ENCODE data around the gene FBXO27.
"Not testable (repeated sequence)": the region's sequence is repeated elsewhere in the genome, so short reads cannot be mapped to it uniquely, and the experiment has no call there.

The FBXO27 gene

DNA sequence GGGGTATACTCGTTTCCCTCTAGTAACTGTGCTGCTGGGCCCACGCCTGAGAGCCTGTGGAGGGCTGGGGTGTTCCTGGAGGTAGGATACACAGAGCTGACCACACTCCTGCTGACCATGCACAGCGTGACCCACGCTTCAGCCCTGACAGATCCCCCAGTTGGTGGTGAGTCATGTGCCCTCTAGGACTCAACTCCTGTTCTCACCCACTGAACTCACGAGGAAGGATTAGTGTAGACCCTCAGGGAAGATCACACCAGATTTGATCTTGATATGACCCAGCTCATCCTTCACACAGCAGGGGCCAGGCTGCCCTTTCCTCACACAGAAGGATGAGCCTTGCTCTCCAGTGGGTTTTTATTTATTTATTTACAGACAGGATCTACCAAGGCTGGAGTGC, 38.5 kb upstream of the FBXO27 start:
- no peak overlapping the region for H3K4me3 ChIP-seq (ENCODE audit: low read depth, low read length)
- TF ChIP-seq, protein P1, sequence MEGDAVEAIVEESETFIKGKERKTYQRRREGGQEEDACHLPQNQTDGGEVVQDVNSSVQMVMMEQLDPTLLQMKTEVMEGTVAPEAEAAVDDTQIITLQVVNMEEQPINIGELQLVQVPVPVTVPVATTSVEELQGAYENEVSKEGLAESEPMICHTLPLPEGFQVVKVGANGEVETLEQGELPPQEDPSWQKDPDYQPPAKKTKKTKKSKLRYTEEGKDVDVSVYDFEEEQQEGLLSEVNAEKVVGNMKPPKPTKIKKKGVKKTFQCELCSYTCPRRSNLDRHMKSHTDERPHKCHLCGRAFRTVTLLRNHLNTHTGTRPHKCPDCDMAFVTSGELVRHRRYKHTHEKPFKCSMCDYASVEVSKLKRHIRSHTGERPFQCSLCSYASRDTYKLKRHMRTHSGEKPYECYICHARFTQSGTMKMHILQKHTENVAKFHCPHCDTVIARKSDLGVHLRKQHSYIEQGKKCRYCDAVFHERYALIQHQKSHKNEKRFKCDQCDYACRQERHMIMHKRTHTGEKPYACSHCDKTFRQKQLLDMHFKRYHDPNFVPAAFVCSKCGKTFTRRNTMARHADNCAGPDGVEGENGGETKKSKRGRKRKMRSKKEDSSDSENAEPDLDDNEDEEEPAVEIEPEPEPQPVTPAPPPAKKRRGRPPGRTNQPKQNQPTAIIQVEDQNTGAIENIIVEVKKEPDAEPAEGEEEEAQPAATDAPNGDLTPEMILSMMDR (IDR thresholded peaks at IDR 0.05; ENCODE audit: low read depth, low read length) = no peak

DNA sequence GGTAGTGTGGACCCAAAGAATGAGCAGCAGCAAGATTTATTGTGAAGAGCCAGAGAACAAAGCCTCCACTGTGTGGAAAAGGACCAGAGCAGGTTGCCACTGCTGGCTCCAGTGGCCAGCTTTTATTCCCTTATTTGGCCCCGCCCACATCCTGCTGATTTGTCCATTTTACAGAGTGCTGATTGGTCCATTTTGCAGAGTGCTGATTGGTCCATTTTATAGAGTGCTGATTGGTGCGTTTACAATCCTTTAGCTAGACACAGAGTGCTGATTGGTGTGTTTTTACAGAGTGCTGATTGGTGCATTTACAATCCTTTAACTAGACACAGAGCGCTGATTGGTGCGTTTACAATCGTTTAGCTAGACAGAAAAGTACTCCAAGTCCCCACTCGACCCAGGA, 35.9 kb upstream of the FBXO27 start:
- not testable (repeated sequence) for H3K4me3 ChIP-seq (ENCODE audit: low read depth, low read length)

DNA sequence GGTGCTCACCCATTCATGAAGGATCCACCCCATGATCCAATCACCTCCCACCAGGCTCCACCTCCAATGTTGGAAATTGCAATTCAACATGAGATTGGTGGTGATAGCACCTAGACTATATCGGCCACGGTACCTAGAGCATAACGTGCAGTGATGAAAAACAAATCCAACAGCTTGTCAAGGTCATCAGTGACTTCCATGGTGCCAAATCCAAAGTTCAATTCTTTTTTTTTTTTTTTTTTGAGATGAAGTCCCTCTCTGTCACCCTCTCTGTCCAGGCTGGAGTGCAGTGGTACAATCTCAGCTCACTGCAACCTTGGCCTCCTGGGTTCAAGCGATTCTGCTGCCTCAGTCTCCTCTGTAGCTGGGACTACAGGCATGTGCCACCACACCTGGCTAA, 34.8 kb upstream of the FBXO27 start:
- no peak overlapping the region for H3K4me3 ChIP-seq (ENCODE audit: low read depth, low read length)
- TF ChIP-seq, protein P1 (IDR thresholded peaks at IDR 0.05; ENCODE audit: low read depth, low read length) = no peak

DNA sequence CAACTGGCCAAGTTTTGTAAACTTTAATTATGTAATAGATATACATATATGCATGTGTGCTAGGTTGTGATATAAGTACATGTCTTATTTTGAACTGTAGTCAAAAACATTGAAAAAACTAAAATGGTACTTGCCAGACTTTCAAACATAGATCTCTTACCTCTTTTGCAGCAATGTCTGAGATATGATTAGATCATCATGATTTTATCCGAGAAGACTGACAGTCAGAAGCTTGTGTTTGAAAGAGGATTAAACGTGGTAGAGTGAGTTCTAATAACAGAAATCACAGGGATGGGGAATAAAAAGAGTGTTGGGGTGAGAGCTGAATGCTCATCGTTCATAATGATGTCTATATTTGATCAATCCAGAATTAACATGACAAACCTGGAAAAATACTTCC, 33.6 kb upstream of the FBXO27 start:
- no peak overlapping the region for H3K4me3 ChIP-seq (ENCODE audit: low read depth, low read length)
- TF ChIP-seq, protein P1 (IDR thresholded peaks at IDR 0.05; ENCODE audit: low read depth, low read length) = no peak

DNA sequence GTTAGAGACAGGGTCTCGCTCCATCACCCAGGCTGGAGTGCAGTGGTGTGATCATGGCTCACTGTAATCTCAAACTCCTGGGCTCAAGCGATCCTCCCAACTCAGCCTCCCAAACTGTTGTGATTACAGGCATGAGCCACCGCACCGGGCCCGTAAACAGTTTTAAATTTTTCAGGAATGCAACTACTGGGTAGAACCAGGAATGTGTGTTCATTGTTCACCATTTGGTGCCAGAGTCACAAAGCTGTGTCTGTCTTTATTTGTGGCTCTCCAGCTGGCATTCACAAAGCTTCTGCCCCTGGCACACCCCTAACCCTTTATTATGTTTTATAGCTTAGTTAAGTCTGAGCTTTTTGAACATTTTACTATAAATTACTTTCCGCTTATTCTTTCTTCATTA, 32.1 kb upstream of the FBXO27 start:
- TF ChIP-seq, protein P1 (IDR thresholded peaks at IDR 0.05; ENCODE audit: low read depth, low read length) = no peak

DNA sequence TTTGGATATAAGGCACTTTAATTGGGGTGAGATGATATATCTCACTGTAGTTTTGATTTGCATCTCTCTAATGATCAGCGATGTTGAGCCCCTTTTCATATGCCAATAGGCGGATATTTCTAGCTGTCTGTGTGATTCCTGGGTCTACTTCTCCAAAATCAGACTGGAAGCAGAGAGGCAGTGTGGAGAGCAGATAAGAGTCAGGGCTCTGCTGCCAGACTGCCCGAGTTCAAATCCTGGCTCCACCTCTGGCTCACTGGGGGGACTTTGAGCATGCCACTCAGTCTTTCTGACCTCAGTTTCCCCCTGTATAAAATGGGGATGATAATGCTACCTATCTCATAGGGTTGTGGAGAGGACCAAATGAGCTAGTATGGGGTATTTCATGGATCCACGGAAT, 27.8 kb upstream of the FBXO27 start:
- TF ChIP-seq, protein P1 (IDR thresholded peaks at IDR 0.05; ENCODE audit: low read depth, low read length) = no peak
- no peak overlapping the region for H3K4me3 ChIP-seq (ENCODE audit: low read depth, low read length)

More for the DNA sequence above, 32.1 kb upstream of the FBXO27 start:
- H3K4me3 ChIP-seq (ENCODE audit: low read depth, low read length) = no peak overlapping the region

DNA sequence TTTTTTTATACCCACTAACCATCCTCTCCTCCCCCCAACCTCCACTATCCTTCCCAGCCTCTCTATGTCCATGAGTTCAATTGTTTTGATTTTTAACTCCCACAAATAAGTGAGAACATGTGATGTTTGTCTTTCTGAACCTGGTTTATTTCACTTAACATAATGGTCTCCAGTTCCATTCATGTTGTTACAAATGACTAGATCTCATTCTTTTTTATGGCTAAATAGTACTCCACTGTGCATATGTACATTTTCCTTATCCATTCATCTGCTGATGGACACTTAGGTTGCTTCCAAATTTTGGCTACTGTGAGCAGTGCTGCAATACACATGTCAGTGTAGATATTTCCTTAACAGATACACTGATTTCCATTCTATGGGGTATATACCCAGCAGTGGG, 27.0 kb upstream of the FBXO27 start:
- no peak overlapping the region for H3K4me3 ChIP-seq (ENCODE audit: low read depth, low read length)
- TF ChIP-seq, protein P1 (IDR thresholded peaks at IDR 0.05; ENCODE audit: low read depth, low read length) = no peak

DNA sequence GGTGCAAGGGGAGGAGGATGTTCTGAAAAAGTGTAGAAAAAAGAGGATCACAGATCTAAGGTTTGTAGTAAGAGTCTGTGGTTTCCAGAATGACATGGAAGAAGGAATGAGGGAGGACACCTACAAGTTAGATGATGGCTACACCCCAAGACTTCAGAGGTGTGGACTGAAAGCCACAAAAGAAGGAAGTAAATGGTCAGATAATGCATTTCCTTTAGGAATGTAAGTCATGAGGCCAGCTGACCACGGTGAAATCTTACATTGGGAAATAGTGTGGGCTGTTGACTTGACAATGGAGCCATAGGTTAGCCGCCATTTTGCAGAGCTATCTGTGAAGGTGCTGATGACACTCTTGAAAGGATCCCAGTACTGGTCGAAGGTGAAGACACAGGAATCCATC, 25.3 kb upstream of the FBXO27 start:
- TF ChIP-seq, protein P1 (IDR thresholded peaks at IDR 0.05; ENCODE audit: low read depth, low read length) = no peak
- no peak overlapping the region for H3K4me3 ChIP-seq (ENCODE audit: low read depth, low read length)
